HG02571 (cell line): Measurements from ENCODE around the gene ZC3H15.
"Not testable (repeated sequence)": the region's sequence is repeated elsewhere in the genome, so short reads cannot be mapped to it uniquely, and the experiment has no call there.

Experiments
- ATAC-seq: cut with Tn5 transposase; IDR thresholded peaks from one replicate; pipeline ENCODE4 v1.9.1; 2021; ENCODE audit warnings: mild to moderate bottlenecking, moderate library complexity; ENCODE audit not compliant: unreplicated experiment

Gene ZC3H15

GRCh38 chr2:186486651-186487647 is 889 bp downstream of the ZC3H15 start:
- no peak for ATAC-seq

GRCh38 chr2:186493564-186494085 is 7.6 kb downstream of the ZC3H15 start:
- no peak for ATAC-seq

GRCh38 chr2:186496401-186496800 is 10.3 kb downstream of the ZC3H15 start:
- no peak for ATAC-seq

- no peak for ATAC-seq
These were observed 11.9 kb downstream of the ZC3H15 start for GRCh38 chr2:186497928-186498327.

GRCh38 chr2:186498834-186499233 is 12.8 kb downstream of the ZC3H15 start:
- ATAC-seq, result no peak

DNA sequence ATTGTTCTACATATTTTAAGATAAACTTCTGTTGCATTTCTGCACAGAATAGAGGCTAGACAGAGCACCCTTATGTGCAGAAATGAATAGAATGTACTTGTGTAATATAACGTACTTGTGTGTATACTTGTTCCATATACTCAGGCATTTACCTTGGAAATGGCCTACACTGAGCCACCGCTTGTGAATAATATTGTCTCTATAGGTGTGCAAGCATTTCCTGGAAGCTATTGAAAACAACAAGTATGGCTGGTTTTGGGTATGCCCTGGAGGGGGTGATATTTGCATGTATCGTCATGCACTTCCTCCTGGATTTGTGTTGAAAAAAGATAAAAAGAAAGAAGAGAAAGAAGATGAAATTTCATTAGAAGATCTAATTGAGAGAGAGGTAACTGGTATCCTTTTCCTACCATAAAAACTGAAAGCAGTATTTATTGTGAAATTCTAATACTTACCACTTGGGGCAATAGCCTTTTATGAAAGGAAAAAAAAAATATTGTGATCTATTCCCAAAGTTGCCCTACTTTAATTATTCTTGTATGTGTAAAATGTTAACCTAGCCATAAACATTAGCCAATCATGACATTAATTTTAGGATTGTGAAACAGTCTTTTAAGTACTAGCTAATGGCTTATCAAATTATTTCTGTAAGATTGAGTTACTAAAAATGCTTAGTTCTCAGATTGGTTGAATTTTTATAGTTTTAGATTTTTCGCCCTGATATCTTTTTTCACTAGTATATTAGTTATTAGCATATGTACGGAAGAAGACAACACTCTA is 18.0 kb downstream of the ZC3H15 start:
- no peak for ATAC-seq

- ATAC-seq, result no peak
These were observed 22.2 kb downstream of the ZC3H15 start for GRCh38 chr2:186508263-186508662.

DNA sequence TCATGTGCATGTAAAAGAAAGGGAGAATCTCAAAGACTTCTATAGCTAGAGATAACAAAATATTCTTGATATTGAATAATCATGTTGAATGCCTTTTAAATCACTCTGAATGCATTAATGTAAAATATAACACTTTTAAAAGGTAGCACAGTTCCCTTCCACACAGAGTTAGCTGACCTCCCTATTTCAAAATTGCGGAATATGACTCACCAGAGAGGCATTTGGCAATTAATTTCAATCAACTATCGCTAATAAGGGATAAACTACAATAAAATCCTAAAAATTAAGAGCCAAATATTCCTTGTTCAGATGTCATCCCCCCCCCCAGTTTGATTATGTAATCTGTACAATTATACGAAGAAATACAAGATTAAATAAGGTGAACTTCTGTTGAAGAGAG is 29.3 kb downstream of the ZC3H15 start:
- no peak for ATAC-seq

DNA sequence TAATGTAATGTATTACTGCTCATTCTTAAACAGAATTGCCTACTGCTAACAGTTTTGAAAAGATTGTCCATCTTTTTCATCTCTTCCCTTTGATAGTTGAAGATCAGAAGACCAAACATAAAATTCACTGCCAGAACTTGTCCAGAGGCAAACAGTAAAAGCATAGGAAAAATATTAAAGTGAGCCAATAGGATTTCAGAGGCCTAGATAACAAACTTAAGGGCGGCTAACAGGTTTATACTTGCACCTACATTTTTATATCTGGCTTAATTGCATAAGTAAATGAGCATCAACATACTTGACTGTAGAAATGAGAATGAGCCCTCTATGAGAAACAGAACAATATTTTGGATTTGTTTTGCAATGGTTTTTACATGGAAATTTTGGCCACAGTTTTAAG is 30.3 kb downstream of the ZC3H15 start:
- no peak for ATAC-seq

DNA sequence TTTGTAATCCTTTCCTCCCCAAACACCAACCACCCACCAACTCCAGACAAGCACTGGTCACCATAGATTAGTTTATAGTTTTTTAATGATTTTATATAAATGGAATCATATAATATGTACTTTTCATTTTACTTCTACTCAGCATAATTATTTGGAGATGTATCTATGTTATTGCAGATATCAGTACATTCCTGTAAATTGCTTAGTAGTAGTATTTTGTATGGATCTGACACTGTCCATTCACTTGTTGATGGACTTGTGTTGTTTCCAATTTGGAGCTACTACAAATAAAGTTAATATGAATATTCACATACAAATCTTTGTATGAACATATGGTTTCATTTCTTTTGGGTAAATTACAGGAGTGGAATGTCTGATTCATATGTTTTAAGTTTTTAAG is 31.0 kb downstream of the ZC3H15 start:
- no peak for ATAC-seq

DNA sequence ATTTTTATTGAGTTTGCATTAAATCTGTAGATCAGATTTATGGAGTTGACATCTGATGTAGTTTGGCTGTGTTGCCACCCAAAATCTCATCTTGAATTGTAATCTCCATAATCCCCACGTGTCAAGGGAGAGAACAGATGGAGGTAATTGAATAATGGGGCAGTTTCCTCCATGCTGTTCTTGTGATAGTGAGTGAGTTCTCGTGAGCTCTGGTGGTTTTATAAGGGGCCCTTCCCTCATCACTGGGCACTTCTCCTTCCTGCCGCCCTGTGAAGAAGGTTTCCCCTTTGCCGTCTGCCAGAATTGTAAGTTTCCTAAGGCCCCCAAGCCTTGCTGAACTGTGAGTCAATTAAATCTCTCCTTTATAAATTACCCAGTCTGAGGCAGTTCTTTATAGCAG is 32.2 kb downstream of the ZC3H15 start:
- no peak for ATAC-seq

DNA sequence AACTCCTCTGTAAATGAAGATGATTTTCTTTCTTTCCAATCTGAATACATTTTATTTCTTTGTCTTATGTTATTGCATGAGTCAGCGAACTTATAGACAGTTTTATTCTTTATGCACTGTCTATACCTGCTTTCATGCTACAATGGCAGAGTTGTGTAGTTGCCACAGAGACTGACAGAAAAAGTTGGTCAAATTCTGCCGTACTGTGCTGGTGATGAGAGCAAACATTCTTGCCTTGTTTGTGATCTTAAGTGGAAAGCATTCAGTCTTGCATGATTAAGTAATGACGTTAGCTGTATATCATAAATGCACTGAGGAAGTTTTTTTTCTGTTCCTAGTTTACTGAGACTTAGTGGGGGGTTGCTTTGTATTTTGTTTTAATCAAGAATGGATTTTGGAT is 32.9 kb downstream of the ZC3H15 start:
- no peak for ATAC-seq

DNA sequence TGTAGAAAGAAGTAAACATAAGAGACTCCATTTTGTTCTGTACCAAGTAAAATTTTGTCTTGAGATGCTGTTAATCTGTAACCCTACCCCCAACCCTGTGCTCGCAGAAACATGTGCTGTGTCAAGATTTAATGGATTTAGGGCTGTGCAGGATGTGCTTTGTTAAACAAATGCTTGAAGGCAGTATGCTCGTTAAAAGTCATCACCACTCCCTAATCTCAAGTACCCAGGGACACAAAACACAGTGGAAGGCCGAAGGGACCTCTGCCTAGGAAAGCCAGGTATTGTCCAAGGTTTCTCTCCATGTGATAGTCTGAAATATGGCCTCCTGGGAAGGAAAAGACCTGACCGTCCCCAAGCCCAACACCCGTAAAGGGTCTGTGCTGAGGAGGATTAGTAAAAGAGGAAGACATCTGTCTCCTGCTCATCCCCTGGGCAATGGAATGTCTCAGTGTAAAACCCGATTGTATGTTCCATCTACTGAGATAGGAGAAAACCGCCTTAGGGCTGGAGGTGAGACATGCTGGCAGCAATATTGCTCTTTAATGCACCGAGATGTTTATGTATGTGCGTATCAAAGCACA is 35.6 kb downstream of the ZC3H15 start:
- not testable (repeated sequence) for ATAC-seq

GRCh38 chr2:186522450-186522849 is 36.4 kb downstream of the ZC3H15 start:
- ATAC-seq, result no peak

GRCh38 chr2:186523791-186524190 is 37.7 kb downstream of the ZC3H15 start:
- ATAC-seq, result no peak

- no peak for ATAC-seq
These were observed 40.2 kb downstream of the ZC3H15 start for GRCh38 chr2:186526281-186526680.

GRCh38 chr2:186530314-186530713 is 44.3 kb downstream of the ZC3H15 start:
- ATAC-seq, result no peak

DNA sequence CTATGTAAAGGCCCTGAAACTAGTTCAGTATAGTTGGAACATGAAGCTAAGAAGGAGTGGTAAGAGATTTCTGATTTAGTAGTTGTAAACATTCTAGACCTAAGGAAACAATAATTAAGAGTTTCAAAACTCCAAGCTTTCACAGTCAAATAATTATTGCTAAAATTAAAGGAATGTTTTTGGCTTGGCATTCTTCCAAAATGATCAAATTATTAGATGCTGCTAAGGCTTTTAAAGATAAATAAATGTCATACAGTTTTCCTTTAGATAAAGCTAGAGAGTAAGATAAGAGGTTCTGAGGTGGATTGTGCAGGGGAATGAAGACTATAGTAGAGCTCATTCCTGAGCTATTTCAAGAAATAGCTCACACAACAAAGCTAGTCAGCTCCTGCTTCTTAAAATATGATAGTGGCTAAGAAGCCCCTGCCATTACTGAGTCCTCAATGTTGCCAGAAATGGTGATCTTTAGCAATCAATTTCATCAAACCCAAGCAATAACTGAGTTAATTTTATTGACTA is 45.3 kb downstream of the ZC3H15 start:
- no peak for ATAC-seq

- ATAC-seq, result no peak
These were observed 46.8 kb downstream of the ZC3H15 start for GRCh38 chr2:186532891-186533290.

GRCh38 chr2:186533717-186534116 is 47.7 kb downstream of the ZC3H15 start:
- ATAC-seq, result no peak

- no peak for ATAC-seq
These were observed 48.3 kb downstream of the ZC3H15 start for GRCh38 chr2:186534406-186534805.
